HUES64 (cell line): ENCODE measurements around the gene GAB1.

ENCODE experiments used
- H3K27ac ChIP-seq: 2 replicates; pipeline ENCODE4 v1.7.0; 2013; ENCODE audit warnings: low read depth, low read length, inconsistent platforms
- H3K27me3 ChIP-seq: 2 replicates; pipeline ENCODE4 v1.6.1; 2013; ENCODE audit warnings: mild to moderate bottlenecking, low read length; ENCODE audit not compliant: insufficient read depth
- H3K36me3 ChIP-seq: 2 replicates; pipeline ENCODE4 v1.6.1; 2013; ENCODE audit warnings: mild to moderate bottlenecking, low read length; ENCODE audit not compliant: insufficient read depth
- H3K4me1 ChIP-seq: 2 replicates; pipeline ENCODE4 v1.6.1; 2013; ENCODE audit warnings: mild to moderate bottlenecking, low read length, moderate library complexity; ENCODE audit not compliant: insufficient read depth
- H3K4me3 ChIP-seq: 2 replicates; pipeline ENCODE4 v1.5.1; 2013; ENCODE audit warnings: mild to moderate bottlenecking, low read length, moderate library complexity
- H3K9ac ChIP-seq: 2 replicates; pipeline ENCODE4 v1.6.1; 2013; ENCODE audit warnings: mild to moderate bottlenecking, low read depth, low read length
- H3K9me3 ChIP-seq: 2 replicates; pipeline ENCODE4 v1.6.1; 2013; ENCODE audit warnings: low read depth, low read length; ENCODE audit not compliant: insufficient read depth
- WGBS: fragments of 150-250, 120-280 bp; methylation state at CpG from one replicate; pipeline ENCODE4 v1.1.7; 2013; ENCODE audit warnings: missing lambda C conversion rate; 5-methylcytosine and 5-hydroxymethylcytosine counted together

GAB1 gene

GRCh38 chr4:143451186-143451585, 114.5 kb downstream of the GAB1 start:
- H3K27me3 ChIP-seq = no peaks in the 10 kb centered on the region
- 83% methylated on average over 4 of the region's 4 CpGs for WGBS
- H3K9ac ChIP-seq = no peak overlapping the region
- no peak overlapping the region for H3K27ac ChIP-seq
- no peaks in the 10 kb centered on the region for H3K9me3 ChIP-seq
- peaks cover 8% of the 10 kb centered on the region; the same call in 1 of the 2 replicates for H3K4me1 ChIP-seq
- no peak overlapping the region for H3K4me3 ChIP-seq
- no peaks in the 10 kb centered on the region for H3K36me3 ChIP-seq

- no peaks in the 10 kb centered on the region for H3K9me3 ChIP-seq
- peaks cover 8% of the 10 kb centered on the region; the same call in 1 of the 2 replicates for H3K4me1 ChIP-seq
- no peak overlapping the region for H3K27ac ChIP-seq
- H3K27me3 ChIP-seq = no peaks in the 10 kb centered on the region
- H3K4me3 ChIP-seq = no peak overlapping the region
- H3K9ac ChIP-seq = no peak overlapping the region
- peaks cover 11% of the 10 kb centered on the region for H3K36me3 ChIP-seq
- WGBS = 83% methylated on average over 3 of the region's 3 CpGs
These were observed 118.5 kb downstream of the GAB1 start for GRCh38 chr4:143455211-143455610.

- H3K9ac ChIP-seq = no peak overlapping the region
- H3K27me3 ChIP-seq = no peaks in the 10 kb centered on the region
- H3K4me3 ChIP-seq = no peak overlapping the region
- no peaks in the 10 kb centered on the region for H3K9me3 ChIP-seq
- H3K36me3 ChIP-seq = peaks cover 34% of the 10 kb centered on the region
- no peak overlapping the region for H3K27ac ChIP-seq
- H3K4me1 ChIP-seq = peaks cover 7% of the 10 kb centered on the region; the same call in 1 of the 2 replicates
These were observed 122.3 kb downstream of the GAB1 start for GRCh38 chr4:143458966-143459365.

- no peak overlapping the region for H3K9ac ChIP-seq
- no peaks in the 10 kb centered on the region for H3K4me1 ChIP-seq
- no peak overlapping the region for H3K4me3 ChIP-seq
- H3K36me3 ChIP-seq = peaks cover 13% of the 10 kb centered on the region
- H3K27ac ChIP-seq = no peak overlapping the region
- no peaks in the 10 kb centered on the region for H3K9me3 ChIP-seq
- 100% methylated on average over 1 of the region's 1 CpG for WGBS
- H3K27me3 ChIP-seq = no peaks in the 10 kb centered on the region
These were observed 136.9 kb downstream of the GAB1 start for GRCh38 chr4:143473334-143474126.

GRCh38 chr4:143477487-143477886, 140.8 kb downstream of the GAB1 start:
- no peak overlapping the region for H3K4me3 ChIP-seq
- 78% methylated on average over 2 of the region's 2 CpGs for WGBS
- H3K36me3 ChIP-seq = no peaks in the 10 kb centered on the region
- no peak overlapping the region for H3K9ac ChIP-seq
- H3K9me3 ChIP-seq = no peaks in the 10 kb centered on the region
- H3K27ac ChIP-seq = no peak overlapping the region
- no peaks in the 10 kb centered on the region for H3K4me1 ChIP-seq
- H3K27me3 ChIP-seq = no peaks in the 10 kb centered on the region

- H3K4me3 ChIP-seq = no peak overlapping the region
- no peaks in the 10 kb centered on the region for H3K36me3 ChIP-seq
- no peaks in the 10 kb centered on the region for H3K4me1 ChIP-seq
- H3K9ac ChIP-seq = no peak overlapping the region
- no peaks in the 10 kb centered on the region for H3K27me3 ChIP-seq
- 86% methylated on average over 2 of the region's 3 CpGs for WGBS
- H3K9me3 ChIP-seq = no peaks in the 10 kb centered on the region
- H3K27ac ChIP-seq = no peak overlapping the region
These were observed 144.7 kb downstream of the GAB1 start for GRCh38 chr4:143481361-143481760.

- no peak overlapping the region for H3K27ac ChIP-seq
- no peaks in the 10 kb centered on the region for H3K27me3 ChIP-seq
- no peaks in the 10 kb centered on the region for H3K9me3 ChIP-seq
- H3K4me1 ChIP-seq = no peaks in the 10 kb centered on the region
- H3K9ac ChIP-seq = no peak overlapping the region
- H3K4me3 ChIP-seq = no peak overlapping the region
- 60% methylated on average over 1 of the region's 1 CpG for WGBS
- H3K36me3 ChIP-seq = no peaks in the 10 kb centered on the region
These were observed 146.2 kb downstream of the GAB1 start for GRCh38 chr4:143482840-143483239.

GRCh38 chr4:143486314-143486713, 149.6 kb downstream of the GAB1 start:
- no peaks in the 10 kb centered on the region for H3K27me3 ChIP-seq
- no peaks in the 10 kb centered on the region for H3K36me3 ChIP-seq
- H3K27ac ChIP-seq = no peak overlapping the region
- no CpG with 5 or more reads among the region's 1 CpG for WGBS
- H3K4me3 ChIP-seq = no peak overlapping the region
- no peaks in the 10 kb centered on the region for H3K4me1 ChIP-seq
- no peak overlapping the region for H3K9ac ChIP-seq
- no peaks in the 10 kb centered on the region for H3K9me3 ChIP-seq

- no peak overlapping the region for H3K9ac ChIP-seq
- H3K36me3 ChIP-seq = no peaks in the 10 kb centered on the region
- no peaks in the 10 kb centered on the region for H3K9me3 ChIP-seq
- no peak overlapping the region for H3K27ac ChIP-seq
- no peak overlapping the region for H3K4me3 ChIP-seq
- no peaks in the 10 kb centered on the region for H3K27me3 ChIP-seq
- WGBS = 90% methylated on average over 3 of the region's 3 CpGs
- H3K4me1 ChIP-seq = no peaks in the 10 kb centered on the region
These were observed 152.0 kb downstream of the GAB1 start for GRCh38 chr4:143488687-143489086.

GRCh38 chr4:143489106-143489505, 152.4 kb downstream of the GAB1 start:
- no peak overlapping the region for H3K9ac ChIP-seq

GRCh38 chr4:143498021-143498420, 161.3 kb downstream of the GAB1 start:
- H3K9ac ChIP-seq = no peak overlapping the region
- no peak overlapping the region for H3K27ac ChIP-seq
- H3K9me3 ChIP-seq = no peaks in the 10 kb centered on the region
- no peaks in the 10 kb centered on the region for H3K36me3 ChIP-seq
- WGBS = 91% methylated on average over 8 of the region's 8 CpGs
- H3K4me3 ChIP-seq = no peak overlapping the region
- H3K27me3 ChIP-seq = no peaks in the 10 kb centered on the region
- no peaks in the 10 kb centered on the region for H3K4me1 ChIP-seq

More at GRCh38 chr4:143489106-143489505, 152.4 kb downstream of the GAB1 start:
- Histone ChIP-seq H3K4me1 (no peaks in the 10 kb centered on the region), H3K27me3 (no peaks in the 10 kb centered on the region), H3K9me3 (no peaks in the 10 kb centered on the region), H3K27ac (no peak overlapping the region), H3K36me3 (no peaks in the 10 kb centered on the region), H3K4me3 (no peak overlapping the region)
- WGBS = 96% methylated on average over 2 of the region's 2 CpGs

GRCh38 chr4:143502231-143502630, 165.6 kb downstream of the GAB1 start:
- no peaks in the 10 kb centered on the region for H3K27me3 ChIP-seq
- H3K9ac ChIP-seq = no peak overlapping the region
- 91% methylated on average over 1 of the region's 1 CpG for WGBS
- H3K9me3 ChIP-seq = no peaks in the 10 kb centered on the region
- H3K36me3 ChIP-seq = no peaks in the 10 kb centered on the region
- no peaks in the 10 kb centered on the region for H3K4me1 ChIP-seq
- no peak overlapping the region for H3K4me3 ChIP-seq
- no peak overlapping the region for H3K27ac ChIP-seq
